Liver (tissue), 3 donors: ENCODE measurements around the gene C16orf89.
"Not testable (repeated sequence)": the region's sequence is repeated elsewhere in the genome, so short reads cannot be mapped to it uniquely, and the experiment has no call there.

ENCODE experiments used
- ATF3 ChIP-seq: IDR thresholded peaks from 2 replicates; pipeline ENCODE4 v1.6.1; 2016; ENCODE audit warnings: antibody characterized with exemption
- CTCF ChIP-seq: fragments of 150-350 bp; IDR thresholded peaks from 2 replicates; pipeline ENCODE4 v1.5.1; 2017; ENCODE audit warnings: improper control_type of control experiment, low read depth, low read length; ENCODE audit not compliant: missing input control
- EGR1 ChIP-seq, 2 donors: IDR thresholded peaks; 2 replicates each; pipeline ENCODE4 v1.6.1; 2016 to 2018; ENCODE audit warnings: antibody characterized with exemption in 2 of 2, low read depth in 2 of 2
- FOXA1 ChIP-seq: IDR thresholded peaks from 2 replicates; pipeline ENCODE4 v1.6.1; 2016; ENCODE audit warnings: antibody characterized with exemption
- GABPA ChIP-seq, 2 donors: IDR thresholded peaks in 1 of 2; conservative IDR thresholded peaks in 1 of 2; 2 replicates each; pipeline ENCODE4 v1.6.1; 2016; ENCODE audit warnings: antibody characterized with exemption in 2 of 2, mild to moderate bottlenecking in 1 of 2, moderate library complexity in 1 of 2
- JUND ChIP-seq, 2 donors: IDR thresholded peaks; 2 replicates each; pipeline ENCODE4 v1.6.1; 2016; ENCODE audit warnings: antibody characterized with exemption in 2 of 2
- RAD21 ChIP-seq, 2 donors: IDR thresholded peaks; 2 replicates each; pipeline ENCODE4 v1.6.1; 2016; ENCODE audit warnings: antibody characterized with exemption in 2 of 2, mild to moderate bottlenecking in 2 of 2
- REST ChIP-seq: IDR thresholded peaks from 2 replicates; pipeline ENCODE4 v1.6.1; 2016; ENCODE audit warnings: antibody characterized with exemption, mild to moderate bottlenecking
- RXRA ChIP-seq, 2 donors: IDR thresholded peaks; 2 replicates each; pipeline ENCODE4 v1.6.1; 2017 to 2018; ENCODE audit warnings: antibody characterized with exemption in 2 of 2, mild to moderate bottlenecking in 1 of 2
- TAF1 ChIP-seq: conservative IDR thresholded peaks from 2 replicates; pipeline ENCODE4 v1.6.1; 2016; ENCODE audit warnings: antibody characterized with exemption, mild to moderate bottlenecking
- YY1 ChIP-seq: IDR thresholded peaks from 2 replicates; pipeline ENCODE4 v1.6.1; 2016; ENCODE audit warnings: antibody characterized with exemption, mild to moderate bottlenecking
- donor health status: healthy.
- donor health status: healthy.

- not testable (repeated sequence) for TF ChIP-seq CTCF; RAD21 (IDR thresholded peaks at IDR 0.05); GABPA (IDR thresholded peaks at IDR 0.05 in 1 of 2, conservative IDR thresholded peaks at IDR 0.05 in 1 of 2); REST; ATF3; JUND (IDR thresholded peaks at IDR 0.05); FOXA1; RXRA (IDR thresholded peaks at IDR 0.05); EGR1 (IDR thresholded peaks at IDR 0.05; ENCODE audit: low read depth in 2 of 2); YY1; TAF1
Measured at GRCh38 chr16:5090592-5090991, 24.8 kb upstream of the C16orf89 start.
